ENCODE data around the gene SHKBP1.

The SHKBP1 gene

GRCh38 chr19:40609561-40610395, 33.1 kb downstream of the SHKBP1 start:
- peak; percentile 88 for DNase-seq (ENCODE audit: extremely low read depth, insufficient read length)

GRCh38 chr19:40610396-40611064, 33.9 kb downstream of the SHKBP1 start:
- TF ChIP-seq, protein P1, sequence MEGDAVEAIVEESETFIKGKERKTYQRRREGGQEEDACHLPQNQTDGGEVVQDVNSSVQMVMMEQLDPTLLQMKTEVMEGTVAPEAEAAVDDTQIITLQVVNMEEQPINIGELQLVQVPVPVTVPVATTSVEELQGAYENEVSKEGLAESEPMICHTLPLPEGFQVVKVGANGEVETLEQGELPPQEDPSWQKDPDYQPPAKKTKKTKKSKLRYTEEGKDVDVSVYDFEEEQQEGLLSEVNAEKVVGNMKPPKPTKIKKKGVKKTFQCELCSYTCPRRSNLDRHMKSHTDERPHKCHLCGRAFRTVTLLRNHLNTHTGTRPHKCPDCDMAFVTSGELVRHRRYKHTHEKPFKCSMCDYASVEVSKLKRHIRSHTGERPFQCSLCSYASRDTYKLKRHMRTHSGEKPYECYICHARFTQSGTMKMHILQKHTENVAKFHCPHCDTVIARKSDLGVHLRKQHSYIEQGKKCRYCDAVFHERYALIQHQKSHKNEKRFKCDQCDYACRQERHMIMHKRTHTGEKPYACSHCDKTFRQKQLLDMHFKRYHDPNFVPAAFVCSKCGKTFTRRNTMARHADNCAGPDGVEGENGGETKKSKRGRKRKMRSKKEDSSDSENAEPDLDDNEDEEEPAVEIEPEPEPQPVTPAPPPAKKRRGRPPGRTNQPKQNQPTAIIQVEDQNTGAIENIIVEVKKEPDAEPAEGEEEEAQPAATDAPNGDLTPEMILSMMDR (IDR thresholded peaks at IDR 0.05; ENCODE audit: insufficient read depth, low read length, poor library complexity, severe bottlenecking), result no peak
- DNase-seq (ENCODE audit: extremely low read depth, insufficient read length), result peak; percentile 57
- Histone ChIP-seq H3K4me3 (replicated peaks; ENCODE audit: low read depth, low read length) (no peak overlapping the region), H3K36me3 (ENCODE audit: control insufficient read depth, insufficient read depth, low read length) (no peaks in the 10 kb centered on the region), H3K27me3 (replicated peaks; ENCODE audit: control insufficient read depth, insufficient read depth, low read length) (no peaks in the 10 kb centered on the region)

More at GRCh38 chr19:40609561-40610395, 33.1 kb downstream of the SHKBP1 start:
- H3K4me3 ChIP-seq (replicated peaks; ENCODE audit: low read depth, low read length), result peak overlapping the region; percentile 73
- TF ChIP-seq, protein P1 (IDR thresholded peaks at IDR 0.05; ENCODE audit: insufficient read depth, low read length, poor library complexity, severe bottlenecking), result no peak
- H3K27me3 ChIP-seq (replicated peaks; ENCODE audit: control insufficient read depth, insufficient read depth, low read length), result no peaks in the 10 kb centered on the region
- H3K36me3 ChIP-seq (ENCODE audit: control insufficient read depth, insufficient read depth, low read length), result no peaks in the 10 kb centered on the region

DNA sequence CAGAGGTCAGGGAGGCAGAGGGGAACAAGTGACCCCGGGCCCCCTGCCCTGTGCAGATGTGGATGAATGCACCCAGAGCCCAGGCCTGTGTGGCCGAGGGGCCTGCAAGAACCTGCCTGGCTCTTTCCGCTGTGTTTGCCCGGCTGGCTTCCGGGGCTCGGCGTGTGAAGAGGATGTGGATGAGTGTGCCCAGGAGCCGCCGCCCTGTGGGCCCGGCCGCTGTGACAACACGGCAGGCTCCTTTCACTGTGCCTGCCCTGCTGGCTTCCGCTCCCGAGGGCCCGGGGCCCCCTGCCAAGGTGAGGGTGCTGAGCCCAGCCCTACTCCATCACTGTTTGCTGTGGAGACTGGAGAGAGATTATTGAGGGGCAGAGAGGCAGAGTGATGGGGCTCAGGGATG, 34.4 kb downstream of the SHKBP1 start:
- Histone ChIP-seq H3K27me3 (replicated peaks; ENCODE audit: control insufficient read depth, insufficient read depth, low read length) (no peaks in the 10 kb centered on the region), H3K36me3 (ENCODE audit: control insufficient read depth, insufficient read depth, low read length) (no peaks in the 10 kb centered on the region), H3K4me3 (replicated peaks; ENCODE audit: low read depth, low read length) (no peak overlapping the region)
- no peak for DNase-seq (ENCODE audit: extremely low read depth, insufficient read length)
- TF ChIP-seq, protein P1 (IDR thresholded peaks at IDR 0.05; ENCODE audit: insufficient read depth, low read length, poor library complexity, severe bottlenecking), result no peak

- DNase-seq (ENCODE audit: extremely low read depth, insufficient read length), result no peak
- no peaks in the 10 kb centered on the region for H3K27me3 ChIP-seq (replicated peaks; ENCODE audit: control insufficient read depth, insufficient read depth, low read length)
- TF ChIP-seq, protein P1 (IDR thresholded peaks at IDR 0.05; ENCODE audit: insufficient read depth, low read length, poor library complexity, severe bottlenecking), result no peak
- H3K4me3 ChIP-seq (replicated peaks; ENCODE audit: low read depth, low read length), result no peak overlapping the region
- no peaks in the 10 kb centered on the region for H3K36me3 ChIP-seq (ENCODE audit: control insufficient read depth, insufficient read depth, low read length)
These were observed 35.4 kb downstream of the SHKBP1 start for GRCh38 chr19:40611900-40612698.

- Histone ChIP-seq H3K27me3 (replicated peaks; ENCODE audit: control insufficient read depth, insufficient read depth, low read length) (no peaks in the 10 kb centered on the region), H3K4me3 (replicated peaks; ENCODE audit: low read depth, low read length) (peak overlapping the region; percentile 77), H3K36me3 (ENCODE audit: control insufficient read depth, insufficient read depth, low read length) (no peaks in the 10 kb centered on the region)
- no peak for DNase-seq (ENCODE audit: extremely low read depth, insufficient read length)
- TF ChIP-seq, protein P1 (IDR thresholded peaks at IDR 0.05; ENCODE audit: insufficient read depth, low read length, poor library complexity, severe bottlenecking), result no peak
These were observed 36.4 kb downstream of the SHKBP1 start for GRCh38 chr19:40612831-40613689.
